ENCODE data around the gene PSG6.
"Not testable (repeated sequence)": the region's sequence is repeated elsewhere in the genome, so short reads cannot be mapped to it uniquely, and the experiment has no call there.

PSG6 gene

DNA sequence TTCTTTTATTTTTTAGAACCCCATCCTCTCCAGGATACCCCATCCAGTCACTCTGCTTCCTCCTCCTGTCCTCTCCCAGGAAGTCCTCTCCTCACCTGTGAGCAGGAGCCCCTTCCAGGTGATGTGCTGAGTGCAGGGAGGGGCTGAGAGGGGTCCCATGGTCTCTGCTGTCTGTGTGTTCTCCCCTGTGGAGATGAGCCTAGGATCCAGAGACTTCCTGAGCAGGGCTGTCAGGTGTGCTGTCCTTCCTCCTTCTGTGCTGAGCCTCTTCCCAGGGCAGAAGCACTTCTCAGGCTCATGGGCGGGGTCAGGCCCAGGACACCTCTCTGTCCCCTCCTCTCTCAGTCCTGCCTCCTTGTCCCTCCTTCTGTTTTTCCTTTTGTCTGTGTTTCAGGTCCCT, at the start of gene PSG6:
Gene PSG6 (minus strand): TSS at position 261 of the 400 bp plus-strand sequence. CDS start 102 bp downstream, at position 159.
- not testable (repeated sequence) for DNase-seq (ENCODE audit: low read depth in 2 of 2, low spot score in 1 of 2)

DNA sequence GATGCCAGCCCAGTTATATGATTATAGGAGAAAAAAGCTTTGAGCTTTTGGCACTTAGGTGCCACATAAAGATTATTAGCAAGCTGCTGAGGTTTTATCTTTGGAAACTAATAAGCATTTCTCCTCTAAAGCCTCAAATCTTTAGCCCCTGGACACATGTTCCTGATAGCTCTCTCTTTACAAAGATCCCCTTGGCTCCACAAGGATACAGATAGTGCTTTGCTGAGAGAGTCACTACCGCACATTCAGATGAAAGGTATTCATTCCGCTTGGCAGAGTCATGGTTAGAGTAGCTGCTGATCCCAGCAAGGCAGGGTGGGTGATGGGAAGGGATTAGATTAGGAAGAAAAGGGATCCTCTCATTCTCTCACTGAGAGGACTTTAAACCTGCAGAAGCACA, 47.5 kb upstream of the PSG6 start:
- DNase-seq (ENCODE audit: low read depth in 2 of 2, low spot score in 1 of 2), result no peak

DNA sequence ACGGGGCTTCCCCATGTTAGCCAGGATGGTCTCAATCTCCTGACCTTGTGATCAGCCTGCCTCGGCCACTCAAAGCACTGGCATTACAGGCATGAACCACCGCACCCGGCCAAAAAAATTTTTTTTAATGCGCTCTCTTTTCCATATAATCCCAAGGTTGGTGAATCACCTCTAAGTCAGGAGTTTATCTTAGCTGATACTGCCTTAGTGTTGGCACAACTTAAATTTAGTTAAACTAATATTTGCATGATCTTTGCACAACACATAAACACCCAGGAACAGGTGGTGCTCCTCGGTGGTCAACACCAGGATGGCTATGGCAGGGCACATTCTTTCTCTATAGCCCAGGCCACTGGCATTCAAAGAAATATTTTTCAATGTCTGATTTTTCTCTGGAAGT, 43.4 kb upstream of the PSG6 start:
- DNase-seq (ENCODE audit: low read depth in 2 of 2, low spot score in 1 of 2), result no peak

DNA sequence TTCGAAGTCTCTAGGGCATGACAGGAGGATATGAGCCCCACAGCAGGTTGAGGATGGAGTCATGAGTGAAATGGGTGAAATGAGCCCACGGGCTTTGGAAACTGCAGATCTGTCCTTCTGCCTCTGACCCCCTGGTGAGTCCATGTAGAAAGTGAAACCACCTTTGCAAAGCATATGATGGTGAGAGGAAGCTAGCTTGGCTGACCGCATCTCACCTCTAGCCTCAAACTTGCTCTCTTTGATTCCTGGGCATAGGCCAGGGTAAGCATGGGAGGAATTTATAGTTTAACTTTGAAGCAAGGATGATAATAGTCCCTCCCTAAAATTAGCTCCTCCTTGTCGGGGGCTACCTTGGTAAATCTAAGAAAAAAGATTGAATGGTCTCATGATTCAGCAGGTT, 34.4 kb upstream of the PSG6 start:
- DNase-seq (ENCODE audit: low read depth in 2 of 2, low spot score in 1 of 2), result not testable (repeated sequence)

DNA sequence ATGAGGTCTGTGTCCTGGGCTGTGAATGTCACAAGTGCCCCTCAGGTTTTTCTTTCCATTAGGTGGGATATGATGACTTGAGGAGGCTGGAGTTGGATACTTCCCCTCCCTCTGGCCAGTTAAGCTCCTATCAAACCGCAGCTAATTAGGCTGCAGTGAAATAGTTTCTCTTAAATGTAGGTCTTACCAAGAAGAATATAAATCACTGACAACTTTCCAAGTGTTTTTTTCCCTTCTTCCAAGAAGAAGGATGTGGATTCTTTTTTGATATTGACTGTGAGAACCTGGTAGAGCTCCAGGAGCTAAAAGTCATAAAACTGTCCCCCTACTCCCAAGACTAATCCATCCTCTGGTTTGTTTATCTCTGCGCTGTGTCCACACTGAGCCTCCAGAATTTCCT, 33.8 kb upstream of the PSG6 start:
- DNase-seq (ENCODE audit: low read depth in 2 of 2, low spot score in 1 of 2), result not testable (repeated sequence)

GRCh38 chr19:42942187-42942789, 24.6 kb upstream of the PSG6 start:
- no peak for DNase-seq (ENCODE audit: low read depth in 2 of 2, low spot score in 1 of 2)

DNA sequence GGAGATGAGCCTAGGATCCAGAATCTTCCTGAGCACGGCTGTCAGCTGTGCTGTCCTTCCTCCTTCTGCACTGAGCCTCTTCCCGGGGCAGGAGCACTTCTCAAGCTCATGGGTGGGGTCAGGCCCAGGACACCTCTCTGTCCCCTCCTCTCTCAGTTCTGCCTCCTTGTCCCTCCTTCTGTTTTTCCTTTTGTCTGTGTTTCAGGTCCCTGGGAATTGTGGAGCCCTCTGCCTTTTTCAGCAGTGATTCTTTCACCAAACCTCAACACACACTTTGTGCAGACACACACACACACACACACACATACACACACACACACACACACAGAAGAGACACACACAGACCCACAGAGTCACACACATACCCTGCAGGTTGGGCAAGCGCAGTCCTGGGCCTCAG, 19.4 kb upstream of the PSG6 start, which contains the start of gene PSG7:
Gene PSG7 (minus strand): TSS at position 101 of the 400 bp plus-strand sequence. CDS start 131 bp downstream, outside the sequence.
- DNase-seq (ENCODE audit: low read depth in 2 of 2, low spot score in 1 of 2), result not testable (repeated sequence)

- DNase-seq (ENCODE audit: low read depth in 2 of 2, low spot score in 1 of 2), result not testable (repeated sequence)
Measured at GRCh38 chr19:42934726-42935125, 17.0 kb upstream of the PSG6 start.

GRCh38 chr19:42934183-42934582, 16.5 kb upstream of the PSG6 start:
- not testable (repeated sequence) for DNase-seq (ENCODE audit: low read depth in 2 of 2, low spot score in 1 of 2)

- DNase-seq (ENCODE audit: low read depth in 2 of 2, low spot score in 1 of 2), result not testable (repeated sequence)
Measured at GRCh38 chr19:42933412-42933811, 15.7 kb upstream of the PSG6 start.

- not testable (repeated sequence) for DNase-seq (ENCODE audit: low read depth in 2 of 2, low spot score in 1 of 2)
Measured at GRCh38 chr19:42932485-42933101, 14.9 kb upstream of the PSG6 start.

DNA sequence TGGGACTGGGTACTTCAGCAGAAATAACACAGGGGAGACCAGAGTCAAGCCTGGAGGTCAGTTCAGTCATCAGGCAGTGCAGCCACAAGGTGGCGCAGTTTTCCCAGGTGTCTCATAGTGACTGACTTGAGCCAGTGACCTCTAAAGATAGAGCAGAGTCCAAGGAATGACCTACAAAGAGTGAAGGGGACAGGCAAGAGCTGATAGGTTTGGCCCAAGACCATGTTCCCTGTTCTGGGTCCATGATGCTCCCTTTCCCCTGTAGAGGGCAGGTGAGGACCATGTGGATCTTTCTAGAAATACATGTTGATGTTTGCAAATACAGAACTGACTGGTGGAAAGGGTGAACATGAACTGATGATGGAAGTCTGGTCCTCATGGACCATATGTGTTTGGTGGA, 12.5 kb upstream of the PSG6 start:
- not testable (repeated sequence) for DNase-seq (ENCODE audit: low read depth in 2 of 2, low spot score in 1 of 2)

DNA sequence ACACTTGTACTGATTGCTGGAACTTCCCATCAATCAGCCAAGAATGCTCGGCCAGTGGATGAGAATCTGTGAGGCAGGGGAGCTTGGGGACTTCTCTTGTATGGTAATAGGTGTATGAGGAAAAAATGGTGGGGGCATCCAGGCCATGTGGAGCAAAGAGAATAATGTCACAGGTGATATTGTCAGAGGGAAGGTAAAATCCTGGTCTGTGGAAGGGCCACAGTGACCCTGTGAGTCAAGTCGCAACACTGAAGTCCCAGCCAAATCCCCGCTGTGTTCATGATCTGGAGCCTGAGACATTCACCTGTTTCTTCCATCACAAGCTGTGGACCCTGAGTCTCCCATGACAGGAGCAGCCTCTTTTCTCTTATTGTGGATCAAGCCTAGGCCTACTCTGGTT, 11.2 kb upstream of the PSG6 start:
- no peak for DNase-seq (ENCODE audit: low read depth in 2 of 2, low spot score in 1 of 2)

DNA sequence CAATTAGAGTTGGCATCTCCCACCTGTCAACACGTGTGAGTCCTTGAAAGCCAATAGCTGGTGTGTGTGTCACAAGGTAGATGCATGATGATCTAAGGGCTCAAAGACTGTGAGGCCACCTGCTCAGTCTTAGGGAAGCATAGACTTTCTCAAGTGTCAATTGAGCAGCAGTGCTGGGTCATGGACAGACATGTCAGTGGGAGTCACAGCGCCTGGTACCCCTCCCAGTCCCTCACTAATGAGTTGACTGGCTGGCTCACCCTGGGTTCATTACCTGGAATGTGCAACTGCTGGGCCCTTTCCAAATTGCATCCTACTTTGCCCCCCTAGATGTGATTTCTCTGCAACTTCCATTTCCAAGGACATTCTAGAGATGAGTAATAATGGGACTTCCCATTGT, 9.1 kb upstream of the PSG6 start:
- no peak for DNase-seq (ENCODE audit: low read depth in 2 of 2, low spot score in 1 of 2)

- not testable (repeated sequence) for DNase-seq (ENCODE audit: low read depth in 2 of 2, low spot score in 1 of 2)
Measured at GRCh38 chr19:42923106-42923505, 5.4 kb upstream of the PSG6 start.

DNA sequence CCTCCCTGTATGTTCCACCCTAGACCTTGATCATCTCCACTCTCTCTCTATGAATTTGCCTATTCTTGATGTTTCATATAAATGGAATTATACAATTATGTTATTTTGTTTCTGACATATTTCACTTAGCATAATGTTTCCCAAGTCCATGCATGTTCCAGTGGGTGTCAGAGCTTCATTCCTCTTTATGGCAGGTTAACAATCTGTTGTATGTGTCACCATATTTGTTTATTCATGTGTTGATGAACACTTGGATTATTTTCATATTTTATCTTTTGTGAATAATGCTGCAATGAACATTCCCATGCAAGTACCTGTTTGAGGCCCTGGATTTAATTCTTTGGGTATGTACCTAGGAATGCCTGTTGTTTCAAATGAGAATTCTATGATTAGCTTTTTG, 3.3 kb upstream of the PSG6 start:
- DNase-seq (ENCODE audit: low read depth in 2 of 2, low spot score in 1 of 2), result not testable (repeated sequence)

DNA sequence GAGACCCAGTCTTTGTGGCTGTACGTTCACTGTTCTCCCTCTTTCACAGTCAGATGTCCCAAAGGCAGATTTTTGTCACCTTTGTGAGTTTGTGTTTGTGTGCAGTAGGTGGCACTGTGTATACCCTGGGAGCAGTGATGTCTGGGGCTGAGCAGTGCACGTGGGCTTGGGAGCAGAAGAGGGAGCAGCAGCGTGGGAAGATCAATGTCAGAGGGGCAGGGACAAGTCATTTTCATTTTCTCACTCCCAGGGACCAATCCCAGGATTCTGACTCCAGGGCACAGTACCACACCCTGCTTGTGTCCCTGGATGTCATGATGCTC, 2.0 kb upstream of the PSG6 start:
- DNase-seq (ENCODE audit: low read depth in 2 of 2, low spot score in 1 of 2), result no peak

- DNase-seq (ENCODE audit: low read depth in 2 of 2, low spot score in 1 of 2), result not testable (repeated sequence)
Measured at GRCh38 chr19:42919070-42919756, 1.5 kb upstream of the PSG6 start.

GRCh38 chr19:42918377-42919069, 829 bp upstream of the PSG6 start:
- DNase-seq (ENCODE audit: low read depth in 2 of 2, low spot score in 1 of 2), result not testable (repeated sequence)

DNA sequence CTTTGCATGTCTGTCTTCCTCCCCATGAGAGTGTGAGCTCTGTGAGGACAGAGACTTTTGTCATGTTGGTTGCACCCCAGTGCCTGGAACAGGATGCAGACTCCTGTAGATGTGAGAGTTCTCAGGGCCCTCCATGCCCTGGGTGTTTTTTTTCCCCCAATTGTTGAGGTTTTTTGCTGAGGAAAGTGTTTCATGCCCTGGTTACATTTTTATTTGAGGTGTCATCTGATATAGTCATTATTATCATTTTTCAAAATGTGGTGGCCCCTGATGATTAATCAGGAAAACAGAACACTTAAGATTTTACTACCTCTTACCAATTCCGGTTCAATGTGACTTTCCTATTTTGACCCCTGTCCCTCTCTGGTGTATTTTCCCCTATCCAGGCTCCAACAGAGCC, 763 bp downstream of the PSG6 start:
- not testable (repeated sequence) for DNase-seq (ENCODE audit: low read depth in 2 of 2, low spot score in 1 of 2)

DNA sequence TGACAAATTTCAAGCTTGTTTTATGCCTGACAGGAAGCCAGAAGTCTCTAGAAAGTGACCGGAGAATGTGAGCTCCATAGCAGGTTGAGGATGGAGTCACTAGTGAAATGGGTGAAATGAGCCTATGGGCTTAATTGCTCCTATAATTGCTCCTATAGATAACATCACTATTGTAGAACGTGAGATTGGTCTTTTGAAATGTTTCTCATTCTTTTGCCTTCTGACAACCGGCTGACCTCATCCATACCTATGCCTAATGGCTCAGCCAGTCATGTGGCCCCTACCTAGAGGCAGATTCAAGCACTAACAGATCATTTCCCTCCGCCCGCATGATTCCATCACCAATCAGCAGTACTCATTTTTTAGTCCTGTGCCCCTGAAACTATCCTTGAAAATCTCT, 4.2 kb downstream of the PSG6 start:
- DNase-seq (ENCODE audit: low read depth in 2 of 2, low spot score in 1 of 2), result not testable (repeated sequence)

- DNase-seq (ENCODE audit: low read depth in 2 of 2, low spot score in 1 of 2), result not testable (repeated sequence)
Measured at GRCh38 chr19:42912941-42913340, 4.8 kb downstream of the PSG6 start.

All from stimulated activated CD8-positive, alpha-beta memory T cell treated with anti-CD3 and anti-CD28 coated beads, Interleukin-4, amount 100 ng/mL, for 4 hours (primary cell).